ENCODE results near the gene RAB11FIP5.

DNA sequence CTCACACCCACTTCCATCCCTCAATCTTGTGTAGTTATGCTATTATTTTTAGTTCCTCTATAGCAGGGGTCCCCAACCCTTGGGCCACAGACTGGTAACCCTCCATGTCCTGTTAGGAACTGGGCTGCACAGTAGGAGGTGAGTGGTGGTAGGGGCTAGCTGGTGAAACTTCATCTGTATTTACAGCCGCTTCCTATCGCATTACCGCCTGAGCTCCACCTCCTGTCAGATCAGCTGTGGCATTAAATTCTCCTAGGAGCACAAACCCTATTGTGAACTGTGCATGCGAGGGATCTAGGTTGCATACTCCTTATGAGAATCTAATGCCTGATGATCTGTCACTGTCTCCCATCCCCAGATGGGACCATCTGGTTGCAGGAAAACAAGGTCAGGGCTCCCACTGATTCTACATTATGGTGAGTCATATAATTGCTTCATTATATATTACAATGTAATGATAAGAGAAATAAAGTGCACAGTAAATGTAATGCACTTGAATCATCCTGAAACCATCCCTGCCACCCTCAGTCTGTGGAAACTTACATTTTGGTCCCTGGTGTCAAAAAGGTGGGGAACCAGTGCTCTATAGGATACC is 1.6 kb upstream of the RAB11FIP5 start:
- no peak for TF ChIP-seq CTCF (IDR thresholded peaks at IDR 0.05; ENCODE audit: insufficient read depth, low read length, poor library complexity, severe bottlenecking)
- TF ChIP-seq EZH2phosphoT487 (conservative IDR thresholded peaks at IDR 0.05; ENCODE audit: low read length), result no peak
